Common myeloid progenitor, CD34-positive (primary cell): Measurements from ENCODE around the gene ZNF446.
"Not testable (repeated sequence)": the region's sequence is repeated elsewhere in the genome, so short reads cannot be mapped to it uniquely, and the experiment has no call there.

ENCODE experiments used
- CTCF ChIA-PET: fragments of 350-600 bp; sonication (Branson Sonifier 250); formaldehyde crosslinking; loops from one replicate; lab custom pipeline; 2021; ENCODE audit warnings: antibody characterized with exemption; lab: Charles Lee
- POLR2A ChIA-PET: fragments of 350-600 bp; sonication (Branson Sonifier 250); formaldehyde crosslinking; loops from one replicate; lab custom pipeline; 2021; ENCODE audit warnings: antibody characterized with exemption; lab: Charles Lee
- DNase-seq, 3 donors: peaks; one replicate each; pipeline versions ENCODE4 v3.0.0 to v3.0.0-alpha.2; 2013
- H3K27ac ChIP-seq, 2 experiments: 1 replicate in 1 of 2; 2 replicates in 1 of 2; pipeline ENCODE4 v1.7.0; 2013; ENCODE audit warnings: inconsistent platforms in 2 of 2, low read length in 2 of 2, mild to moderate bottlenecking in 2 of 2, low read depth in 1 of 2, moderate library complexity in 1 of 2; ENCODE audit not compliant: severe bottlenecking in 2 of 2, insufficient read depth in 1 of 2, poor library complexity in 1 of 2
- H3K27me3 ChIP-seq, 5 experiments: replicated peaks in 2 of 5; 1 replicate in 3 of 5; 2 replicates in 2 of 5; pipeline versions ENCODE4 v1.6.1 to v1.7.0; 2013; ENCODE audit warnings: low read length in 4 of 5, mild to moderate bottlenecking in 2 of 5, moderate library complexity in 2 of 5, inconsistent platforms in 1 of 5; ENCODE audit not compliant: insufficient read depth in 5 of 5, control insufficient read depth in 4 of 5
- H3K36me3 ChIP-seq, 4 experiments: 1 replicate in 2 of 4; 2 replicates in 2 of 4; pipeline versions ENCODE4 v1.6.1 to v1.7.0; 2013; ENCODE audit warnings: low read length in 3 of 4, control low read depth in 1 of 4, mild to moderate bottlenecking in 1 of 4; ENCODE audit not compliant: control insufficient read depth in 4 of 4, insufficient read depth in 4 of 4
- H3K4me1 ChIP-seq, 4 experiments: 1 replicate in 3 of 4; 2 replicates in 1 of 4; pipeline versions ENCODE4 v1.6.1 to v1.7.1; 2013; ENCODE audit warnings: low read length in 3 of 4, mild to moderate bottlenecking in 3 of 4, control low read depth in 1 of 4, inconsistent platforms in 1 of 4, moderate library complexity in 1 of 4; ENCODE audit not compliant: control insufficient read depth in 4 of 4, insufficient read depth in 4 of 4; ENCODE audit errors: control extremely low read depth in 1 of 4
- H3K4me3 ChIP-seq, 7 experiments: 1 replicate in 4 of 7; 2 replicates in 3 of 7; pipeline versions ENCODE4 v1.5.1 to v1.7.0; 2013; ENCODE audit warnings: mild to moderate bottlenecking in 7 of 7, low read length in 6 of 7, moderate library complexity in 6 of 7, inconsistent platforms in 2 of 7, low read depth in 2 of 7, control low read depth in 1 of 7; ENCODE audit not compliant: insufficient read depth in 4 of 7, control insufficient read depth in 1 of 7; ENCODE audit errors: extremely low read depth in 1 of 7
- H3K9me3 ChIP-seq, 5 experiments: 1 replicate in 4 of 5; 2 replicates in 1 of 5; pipeline versions ENCODE4 v1.6.1 to v1.7.1; 2013; ENCODE audit warnings: low read length in 4 of 5, mild to moderate bottlenecking in 2 of 5, inconsistent platforms in 1 of 5, low read depth in 1 of 5, moderate library complexity in 1 of 5; ENCODE audit not compliant: control insufficient read depth in 4 of 5, insufficient read depth in 2 of 5; ENCODE audit errors: control extremely low read depth in 1 of 5
- WGBS: methylation state at CpG from one replicate; pipeline ENCODE4 v1.1.5; 2013; ENCODE audit not compliant: insufficient coverage; 5-methylcytosine and 5-hydroxymethylcytosine counted together

The ZNF446 gene

DNA sequence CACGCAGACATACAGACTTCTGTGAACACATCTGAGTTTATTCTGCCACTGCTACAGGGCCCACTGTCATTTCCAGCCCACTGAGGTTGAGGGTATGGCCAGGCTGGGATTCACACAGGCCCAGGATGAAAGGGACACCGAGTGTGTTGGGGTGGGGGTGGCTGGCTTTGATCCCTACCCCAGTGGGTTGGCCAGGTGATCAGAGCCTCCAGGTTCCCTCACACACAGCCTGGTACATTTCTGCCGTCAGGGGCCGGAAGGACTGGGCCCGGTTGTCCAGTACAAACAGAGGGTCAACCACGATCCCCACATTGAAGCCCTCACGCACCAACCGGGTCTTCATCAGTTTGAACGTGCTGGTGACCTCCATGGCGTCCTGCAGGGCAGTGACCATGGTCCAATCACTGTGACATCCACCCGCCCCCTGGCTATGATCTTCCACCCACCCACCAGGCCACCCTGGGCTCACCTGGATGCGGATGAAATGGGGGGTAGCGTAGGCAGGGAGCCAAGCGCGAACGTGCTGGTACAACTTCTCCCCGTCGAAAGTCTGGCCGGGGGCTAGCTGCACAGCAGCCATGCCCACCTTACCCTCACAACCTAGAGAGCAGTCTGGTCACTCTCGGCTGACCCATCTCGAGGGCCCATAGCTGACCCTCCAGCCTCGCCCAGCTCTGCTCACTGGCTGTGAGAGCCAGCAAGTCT, 22.3 kb downstream of the ZNF446 start:
- H3K27ac ChIP-seq: peak overlapping the region in 1 of 2 experiments; percentile 62
- WGBS: 55% methylated on average over 21 of the region's 22 CpGs
- DNase-seq: no peak
- CTCF ChIA-PET: interaction anchor here (1.1 to 1.6 kb wide), 5 partner anchors 16 to 82 kb away, joined by 3 to 7 read pairs (median 4); partner anchors contain the start of gene ZBTB45
- no peaks in the 10 kb centered on the region for H3K27me3 ChIP-seq
- H3K36me3 ChIP-seq: no peaks in the 10 kb centered on the region
- H3K4me1 ChIP-seq: peaks cover 3 to 24% (median 22%) of the 10 kb centered on the region in 4 experiments
- POLR2A ChIA-PET: no interaction called here
- H3K4me3 ChIP-seq: peak overlapping the region; percentile 24 to 84 (median 69)
- no peaks in the 10 kb centered on the region for H3K9me3 ChIP-seq

DNA sequence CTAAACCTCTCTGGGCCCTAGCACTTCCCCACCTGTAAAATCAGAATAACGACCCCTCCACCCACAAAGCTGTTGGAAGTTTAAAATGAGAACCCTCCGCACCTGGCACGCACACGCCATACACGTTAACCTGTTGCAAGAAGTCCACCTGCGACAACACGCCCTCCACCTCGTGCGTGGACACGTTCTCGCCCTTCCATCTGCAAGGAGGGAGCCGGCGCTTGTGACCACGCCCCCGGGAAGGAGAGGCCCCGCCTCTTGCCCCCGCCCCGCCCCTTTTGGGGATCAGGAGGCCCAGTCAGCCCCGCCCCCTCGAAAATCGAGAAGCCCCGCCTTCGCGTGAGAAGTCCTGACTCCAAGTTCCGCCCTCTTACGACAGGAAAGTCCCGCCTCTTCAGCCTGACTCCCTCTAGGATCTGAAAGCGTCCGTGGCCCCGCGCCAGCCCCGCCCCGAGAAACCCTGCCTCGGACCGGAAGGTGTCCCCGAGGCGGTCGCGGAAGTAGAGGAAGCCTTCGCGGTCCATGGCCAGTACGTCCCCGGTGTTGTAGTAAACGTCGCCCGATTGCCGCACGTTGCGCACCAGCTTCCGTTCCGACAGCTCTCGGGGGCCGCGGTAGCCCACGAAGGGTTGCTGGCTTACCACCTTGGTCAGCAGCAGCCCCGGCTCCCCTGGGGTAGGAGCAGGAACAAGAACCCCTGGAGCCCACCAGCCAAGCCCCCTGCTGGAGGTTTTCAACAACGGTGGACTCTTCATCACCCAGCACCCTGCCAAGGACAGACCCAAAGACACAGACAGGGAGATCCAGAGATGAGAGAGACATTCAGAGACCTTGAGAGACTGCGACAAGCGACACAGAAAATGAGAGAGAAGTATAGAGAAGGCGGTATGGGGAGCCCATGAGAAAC, 23.1 kb downstream of the ZNF446 start:
- Histone ChIP-seq H3K36me3 (no peaks in the 10 kb centered on the region), H3K4me1 (peaks cover 3 to 24% (median 22%) of the 10 kb centered on the region in 4 experiments), H3K27ac (peak overlapping the region in 1 of 2 experiments; percentile 81), H3K4me3 (peak overlapping the region; percentile 24 to 84 (median 69)), H3K9me3 (no peaks in the 10 kb centered on the region), H3K27me3 (no peaks in the 10 kb centered on the region)
- DNase-seq: peak; percentile 97 to 99 (median 99)
- POLR2A ChIA-PET: interaction anchor here (1.2 kb wide), 1 partner anchor 10 kb away, joined by 9 read pairs; no protein-coding TSS in a partner anchor
- 2% methylated on average over 54 of the region's 60 CpGs for WGBS
- CTCF ChIA-PET: interaction anchor here (0.7 to 1.6 kb wide), 9 partner anchors 15 to 173 kb away, joined by 3 to 7 read pairs (median 4); partner anchors contain the start of genes RPS5 and ZBTB45

DNA sequence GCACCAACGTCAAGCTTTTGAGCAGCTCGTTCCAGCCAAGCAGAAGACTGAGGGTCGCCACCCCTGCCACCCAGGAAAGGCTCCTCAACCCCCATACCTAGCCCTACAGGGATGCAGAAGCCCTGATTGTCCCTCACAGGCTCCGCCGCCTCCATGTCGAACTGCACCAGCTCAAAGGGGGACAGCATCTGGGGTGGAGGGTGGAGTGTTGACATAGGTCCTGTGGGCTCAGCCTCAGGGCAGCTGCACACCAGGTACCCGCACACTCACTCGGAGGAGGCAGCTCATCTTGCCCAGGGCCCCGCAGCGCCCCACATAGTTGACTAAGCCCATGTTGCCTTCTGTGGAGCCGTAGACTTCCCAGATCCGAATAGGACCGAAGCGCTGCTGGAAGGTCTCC, 24.1 kb downstream of the ZNF446 start:
- 92% methylated on average over 8 of the region's 14 CpGs for WGBS
- H3K27ac ChIP-seq: no peak overlapping the region
- H3K9me3 ChIP-seq: no peaks in the 10 kb centered on the region
- no peaks in the 10 kb centered on the region for H3K27me3 ChIP-seq
- POLR2A ChIA-PET: interaction anchor here (1.2 kb wide), 1 partner anchor 9 kb away, joined by 9 read pairs; no protein-coding TSS in a partner anchor
- H3K4me1 ChIP-seq: peaks cover 3 to 24% (median 22%) of the 10 kb centered on the region in 4 experiments
- no peaks in the 10 kb centered on the region for H3K36me3 ChIP-seq
- CTCF ChIA-PET: interaction anchor here (0.7 to 1.8 kb wide), 8 partner anchors 11 to 174 kb away, joined by 3 to 10 read pairs (median 3); partner anchors contain the start of genes CHMP2A, RPS5, SLC27A5 and ZBTB45
- peak overlapping the region in 2 of 7 experiments; percentile 69 to 84 for H3K4me3 ChIP-seq
- no peak for DNase-seq

DNA sequence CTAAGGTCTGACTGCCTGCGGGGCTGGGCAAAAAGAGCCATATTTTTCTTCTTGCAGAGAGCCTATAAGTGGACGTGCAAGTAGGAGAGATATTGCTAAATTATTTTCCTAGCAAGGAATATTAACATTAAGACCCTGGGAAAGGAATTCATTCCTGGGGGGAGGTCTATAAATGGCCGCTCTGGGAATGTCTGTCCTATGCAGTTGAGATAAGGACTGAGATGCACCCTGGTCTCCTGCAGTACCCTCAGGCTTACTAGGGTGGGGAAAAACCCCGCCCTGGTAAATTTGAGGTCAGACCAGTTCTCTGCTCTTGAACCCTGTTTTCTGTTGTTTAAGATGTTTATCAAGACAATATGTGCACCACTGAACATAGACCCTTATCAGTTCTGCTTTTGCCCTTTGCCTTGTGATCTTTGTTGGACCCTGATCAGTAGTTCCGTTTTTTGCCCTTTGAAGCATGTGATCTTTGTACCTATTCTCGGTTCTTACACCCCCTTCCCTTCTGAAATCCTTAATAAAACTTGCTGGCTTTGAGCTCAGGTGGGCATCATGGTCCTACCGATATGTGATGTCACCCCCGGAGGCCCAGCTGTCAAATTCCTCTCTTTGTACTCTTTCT, 31.6 kb downstream of the ZNF446 start:
- H3K4me3 ChIP-seq, H3K36me3 ChIP-seq, DNase-seq, H3K27me3 ChIP-seq, H3K9me3 ChIP-seq, POLR2A ChIA-PET, H3K4me1 ChIP-seq, H3K27ac ChIP-seq: not testable (repeated sequence)
- 77% methylated on average over 4 of the region's 8 CpGs for WGBS
- CTCF ChIA-PET: interaction anchor here (1.3 kb wide), 1 partner anchor 10 kb away, joined by 5 read pairs; no protein-coding TSS in a partner anchor

DNA sequence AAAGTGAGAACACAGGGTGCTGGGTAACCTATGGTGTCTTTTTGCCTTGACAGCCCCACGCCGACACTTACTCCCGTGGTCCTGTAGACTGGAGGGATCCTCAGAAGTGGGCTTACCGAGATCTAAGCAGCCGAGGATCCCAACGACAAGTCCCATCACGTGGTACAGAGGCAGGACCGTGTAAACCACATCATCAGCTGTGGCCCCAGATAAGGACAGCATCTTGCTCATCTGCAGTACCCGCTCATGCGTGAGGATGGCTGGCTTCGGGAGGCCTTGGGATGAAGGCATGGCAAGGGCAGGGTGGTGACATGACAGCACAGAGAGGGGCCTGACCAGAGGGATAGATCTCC, 33.6 kb downstream of the ZNF446 start:
- 97% methylated on average over 9 of the region's 11 CpGs for WGBS
- POLR2A ChIA-PET: interaction anchor here (0.7 kb wide), 1 partner anchor 10 kb away, joined by 9 read pairs; no protein-coding TSS in a partner anchor

DNA sequence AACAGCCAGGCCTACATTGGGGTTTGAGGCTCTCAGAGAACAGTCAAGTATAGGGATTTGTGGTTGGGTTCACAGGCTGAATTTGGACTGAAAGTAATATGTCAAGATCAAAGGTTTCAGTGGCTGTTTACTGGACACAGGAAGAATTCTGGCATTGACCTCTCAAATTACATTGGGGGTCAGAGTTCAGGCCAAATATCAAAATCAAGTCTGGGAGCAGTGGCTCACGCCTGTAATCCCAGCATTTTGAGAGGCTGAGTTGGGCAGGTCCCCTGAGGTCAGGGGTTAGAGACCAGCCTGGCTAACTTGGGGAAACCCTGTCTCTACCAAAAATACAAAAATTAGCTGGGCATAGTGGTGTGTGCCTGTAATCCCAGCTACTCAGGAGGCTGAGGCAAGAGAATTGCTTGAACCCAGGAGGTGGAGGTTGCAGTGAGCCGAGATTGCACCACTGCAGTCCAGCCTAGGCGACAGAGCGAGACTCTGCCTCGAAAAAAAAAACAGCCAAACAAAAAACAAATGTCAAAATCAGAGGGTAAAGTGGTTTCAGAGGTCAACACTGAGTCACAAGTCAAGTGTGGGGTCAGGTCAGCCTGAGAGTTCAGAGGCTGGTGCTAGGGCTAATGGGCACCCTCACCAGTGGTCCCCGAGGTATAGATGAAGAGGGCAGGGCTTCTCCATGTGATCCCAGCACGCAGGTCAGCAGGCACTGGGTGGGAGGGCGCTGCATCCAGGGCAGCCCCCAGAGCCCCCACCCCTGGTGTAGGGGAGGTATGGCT, 34.1 kb downstream of the ZNF446 start:
- Histone ChIP-seq H3K9me3 (peaks cover 0 to 3% (median 0%) of the 10 kb centered on the region in 5 experiments), H3K27me3 (no peaks in the 10 kb centered on the region), H3K4me3 (no peak overlapping the region), H3K36me3 (peaks cover 0 to 4% (median 2%) of the 10 kb centered on the region in 4 experiments), H3K4me1 (peaks cover 0 to 16% (median 14%) of the 10 kb centered on the region in 4 experiments), H3K27ac (no peak overlapping the region)
- DNase-seq: no peak
- ChIA-PET CTCF (interaction anchor here (1.1 to 2.1 kb wide), 3 partner anchors 8 to 10 kb away, joined by 3 to 10 read pairs (median 3); partner anchors contain the start of gene ZBTB45), POLR2A (no interaction called here)
- whole genome bisulfite sequencing: 87% methylated on average over 5 of the region's 8 CpGs

More for the DNA sequence above, 33.6 kb downstream of the ZNF446 start:
- no peak overlapping the region for H3K27ac ChIP-seq
- H3K27me3 ChIP-seq: no peaks in the 10 kb centered on the region
- peaks cover 0 to 15% (median 13%) of the 10 kb centered on the region in 4 experiments for H3K4me1 ChIP-seq
- no peak overlapping the region for H3K4me3 ChIP-seq
- peaks cover 0 to 3% (median 1%) of the 10 kb centered on the region in 4 experiments for H3K36me3 ChIP-seq
- CTCF ChIA-PET: interaction anchor here (1.1 to 1.5 kb wide), 2 partner anchors 8 to 10 kb away, joined by 3 read pairs; partner anchors contain the start of gene ZBTB45
- peak in 1 of 3 donors; percentile 48 for DNase-seq
- peaks cover 0 to 3% (median 0%) of the 10 kb centered on the region in 5 experiments for H3K9me3 ChIP-seq
